Stimulated activated CD8-positive, alpha-beta memory T cell treated with anti-CD3 and anti-CD28 coated beads, Interleukin-12 subunit alpha, Interleukin-12 subunit beta, amount 100 ng/mL, for 24 hours (primary cell): ENCODE data around the gene THADA.

Experiments
- DNase-seq: peaks from one replicate; pipeline ENCODE4 v3.0.0-alpha.2; 2020; ENCODE audit errors: extremely low read depth

Gene THADA

DNA sequence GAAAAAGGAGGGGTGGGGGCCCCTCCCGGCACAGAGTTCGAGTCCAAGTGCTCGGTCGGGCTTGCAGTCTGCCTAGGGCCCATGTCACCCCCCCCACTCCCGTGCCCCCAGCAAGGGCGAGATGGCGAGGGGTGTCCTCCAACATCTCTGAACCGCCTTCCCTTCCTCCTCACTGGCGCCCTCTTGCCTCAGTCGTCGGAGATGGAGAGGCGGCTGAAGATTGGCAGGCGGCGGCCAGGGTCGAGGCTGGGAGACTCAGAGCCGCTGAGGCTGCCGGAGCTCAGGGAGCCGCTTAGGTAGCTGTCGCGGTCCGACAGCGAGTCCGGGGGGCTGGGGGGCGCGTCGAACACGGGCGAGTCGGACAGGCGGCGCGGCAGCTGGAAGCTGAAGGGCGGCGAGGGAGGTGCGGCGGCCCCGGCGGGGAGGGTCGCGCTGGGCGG is 371.7 kb downstream of the THADA start:
- DNase-seq: no peak

- DNase-seq: no peak
These were observed 372.3 kb downstream of the THADA start for GRCh38 chr2:43223521-43224001.

- no peak for DNase-seq
These were observed 373.1 kb downstream of the THADA start for GRCh38 chr2:43222475-43223309.

- no peak for DNase-seq
These were observed 373.9 kb downstream of the THADA start for GRCh38 chr2:43221763-43222474.

GRCh38 chr2:43221124-43221762 is 374.6 kb downstream of the THADA start:
- DNase-seq: no peak

DNA sequence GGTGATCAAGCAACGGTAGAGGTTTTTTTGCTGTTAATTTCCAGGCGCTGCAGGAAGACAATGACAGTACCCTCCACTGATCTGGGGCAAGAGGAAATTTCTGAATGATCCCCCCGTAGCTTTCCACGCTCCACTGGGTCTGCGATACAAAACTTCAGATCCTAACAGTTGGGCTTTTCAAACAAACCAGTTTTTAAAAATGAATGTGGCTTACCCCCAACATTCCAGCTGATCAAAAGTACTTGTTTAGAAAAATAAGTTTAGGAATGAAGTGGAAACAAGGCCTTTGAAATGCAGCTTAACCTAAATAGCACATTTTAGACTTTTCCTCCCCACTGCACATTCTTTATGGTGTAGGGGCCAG is 375.1 kb downstream of the THADA start:
- no peak for DNase-seq

- no peak for DNase-seq
These were observed 375.5 kb downstream of the THADA start for GRCh38 chr2:43220229-43220751.

DNA sequence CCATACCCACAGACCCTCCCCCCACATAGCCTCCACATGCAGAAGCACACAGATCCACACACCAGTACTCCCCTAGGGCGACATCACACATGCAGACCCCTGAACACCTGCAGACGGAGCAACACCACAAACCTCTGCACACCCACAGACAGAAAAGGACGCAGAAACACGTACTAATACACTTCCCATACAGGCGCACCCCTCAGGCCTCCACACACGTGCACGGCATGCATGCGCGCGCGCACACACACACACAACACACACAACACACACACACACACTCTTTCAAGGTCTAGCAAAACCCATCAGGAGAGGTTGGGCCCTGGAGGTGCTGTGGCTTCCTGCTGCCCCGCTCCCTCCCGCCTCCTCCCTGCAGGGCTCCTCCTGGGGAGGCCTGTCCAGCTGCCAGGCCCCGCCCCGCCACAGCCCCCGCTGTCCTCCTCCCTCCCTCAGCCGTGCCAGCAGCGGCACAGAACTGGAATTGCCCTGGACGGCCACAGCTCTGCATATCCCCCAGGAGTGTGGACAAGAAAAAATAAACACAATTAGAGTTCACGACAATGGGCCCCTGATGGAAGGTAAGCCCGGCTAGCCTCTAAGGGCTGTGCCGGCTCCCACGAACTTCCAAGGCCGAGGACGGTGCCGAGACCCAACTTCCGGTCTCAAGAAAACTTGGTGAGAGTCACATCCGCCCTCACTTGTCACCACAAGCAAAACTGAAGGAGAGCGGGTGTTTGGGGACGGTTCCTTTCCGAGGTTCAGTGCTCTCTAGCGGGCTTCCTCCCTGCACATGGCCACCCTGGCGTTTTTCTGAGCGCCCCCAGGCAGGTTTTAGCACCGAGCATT is 376.2 kb downstream of the THADA start:
- DNase-seq: no peak

DNA sequence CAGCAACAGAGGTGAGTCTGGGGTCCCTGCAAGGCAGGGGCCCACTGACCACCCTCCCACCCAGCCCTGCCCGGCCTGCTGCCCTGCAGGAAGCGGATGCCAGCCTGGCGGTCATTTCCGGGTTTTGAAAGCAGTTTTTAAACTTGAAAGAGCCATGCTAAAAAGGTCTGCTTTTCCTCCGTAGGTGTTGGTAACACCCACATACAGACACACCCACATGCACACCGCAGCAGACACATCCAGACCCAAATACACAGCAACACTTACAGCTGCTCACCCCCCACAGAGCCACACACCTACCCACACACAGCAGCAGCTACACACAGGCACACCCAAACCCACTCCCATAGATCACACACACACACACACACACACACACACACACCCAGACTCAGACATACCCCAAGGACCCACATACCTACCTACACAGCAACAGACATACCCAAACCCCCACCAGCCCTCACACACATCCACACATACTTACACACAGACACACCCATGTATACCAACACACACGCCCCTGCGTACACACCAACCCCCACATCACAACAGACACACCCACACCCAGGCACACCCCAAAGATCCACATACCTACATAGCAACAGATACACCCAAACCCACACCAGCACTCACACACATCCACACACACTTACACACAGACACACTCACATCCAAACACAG is 377.0 kb downstream of the THADA start:
- DNase-seq: no peak

- DNase-seq: no peak
These were observed 377.6 kb downstream of the THADA start for GRCh38 chr2:43218155-43218701.

GRCh38 chr2:43217228-43218154 is 378.3 kb downstream of the THADA start:
- no peak for DNase-seq

GRCh38 chr2:43216629-43217028 is 379.2 kb downstream of the THADA start:
- DNase-seq: no peak

DNA sequence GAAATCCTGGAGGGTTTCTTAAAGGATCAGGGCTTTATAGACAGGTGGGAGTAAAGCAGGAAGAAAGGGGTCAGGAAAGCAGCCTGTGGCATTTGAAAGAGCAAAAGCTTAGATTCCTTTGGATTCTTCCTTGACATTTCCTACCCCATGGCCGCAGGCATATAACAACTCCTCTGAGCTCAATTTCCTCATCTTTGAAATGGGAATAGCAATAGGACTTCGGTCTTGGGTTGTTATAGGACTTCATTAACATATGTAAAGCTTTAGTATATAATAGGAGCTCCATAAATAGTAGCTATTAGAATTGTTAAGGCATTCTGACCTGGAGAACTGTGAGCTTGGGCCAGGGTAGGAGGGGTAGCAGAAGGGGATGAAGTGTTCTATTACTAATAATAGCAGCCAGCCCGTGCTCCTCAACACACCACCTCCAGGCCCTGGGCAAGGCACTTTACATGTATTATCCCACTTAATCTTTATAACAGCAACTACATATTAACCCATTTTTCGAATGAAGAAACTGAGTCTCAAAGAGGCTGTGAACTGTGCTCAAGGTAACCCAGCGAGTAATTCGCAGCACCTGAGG is 380.1 kb downstream of the THADA start:
- no peak for DNase-seq

DNA sequence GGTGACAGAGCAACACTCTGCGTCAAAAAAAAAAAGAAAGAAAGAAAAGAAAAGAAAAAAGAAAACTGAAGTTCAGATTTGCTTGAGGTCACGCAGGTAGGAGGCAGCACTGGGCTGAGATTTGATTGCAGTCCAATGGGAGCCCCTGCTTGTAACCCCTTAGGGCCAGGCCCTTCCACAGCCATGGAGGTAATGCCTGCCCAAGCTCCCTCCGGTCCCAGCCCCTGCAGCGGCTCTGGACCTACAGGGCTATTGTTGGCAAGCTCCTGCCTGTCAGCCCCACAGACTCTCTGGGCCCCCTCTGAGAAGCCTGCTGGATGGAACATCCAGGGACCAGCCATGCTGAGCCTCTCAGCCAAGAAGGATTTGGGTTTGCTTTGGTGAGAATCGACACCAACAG is 381.6 kb downstream of the THADA start:
- no peak for DNase-seq

DNA sequence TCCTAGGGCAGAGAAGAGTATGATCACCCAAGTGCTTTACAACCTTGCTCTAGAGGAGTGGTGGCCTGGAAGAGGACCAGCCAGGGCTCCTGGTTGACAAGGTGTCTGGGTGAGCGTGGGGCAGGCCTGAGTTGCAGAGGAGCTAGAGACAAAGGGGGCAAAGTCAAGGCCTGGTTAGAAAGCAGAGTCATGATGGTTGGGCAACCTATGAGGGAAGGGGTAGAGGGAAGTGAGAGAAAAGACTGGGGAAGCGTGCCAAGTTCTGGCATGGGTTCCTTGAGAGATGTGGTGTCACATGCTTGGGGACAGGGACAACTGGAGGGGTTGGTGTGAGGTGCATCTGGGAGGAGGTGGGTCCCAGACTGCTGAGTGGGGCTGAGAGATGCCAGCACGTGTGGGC is 382.9 kb downstream of the THADA start:
- DNase-seq: no peak

- no peak for DNase-seq
These were observed 383.5 kb downstream of the THADA start for GRCh38 chr2:43212216-43212835.

- DNase-seq: no peak
These were observed 385.2 kb downstream of the THADA start for GRCh38 chr2:43210467-43211303.

- DNase-seq: no peak
These were observed 385.7 kb downstream of the THADA start for GRCh38 chr2:43210125-43210466.
